ENCODE results near the gene IGBP1.

DNA sequence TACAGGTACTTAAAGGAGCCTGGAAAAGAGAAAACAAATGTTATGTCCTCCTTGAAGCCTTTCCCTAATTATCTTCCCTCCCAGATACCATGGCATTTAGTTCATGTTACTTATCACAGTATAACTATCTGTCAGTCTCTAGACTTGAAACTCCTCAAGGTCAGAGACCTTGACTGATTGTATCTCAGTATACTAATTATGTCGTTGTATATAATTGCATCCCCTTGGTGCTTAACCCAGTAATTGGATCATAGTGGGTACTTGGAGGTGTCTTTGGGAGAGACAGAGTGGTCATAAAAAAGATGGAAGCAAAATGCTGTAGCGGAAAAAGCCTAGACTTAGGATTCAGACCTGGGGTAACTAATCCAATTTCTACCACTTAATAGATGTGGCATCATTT, 8.1 kb downstream of the IGBP1 start:
- TF ChIP-seq TAF1 (IDR thresholded peaks at IDR 0.05; ENCODE audit: borderline replicate concordance, insufficient read depth, low read length), result no peak
- TF ChIP-seq, protein P1, sequence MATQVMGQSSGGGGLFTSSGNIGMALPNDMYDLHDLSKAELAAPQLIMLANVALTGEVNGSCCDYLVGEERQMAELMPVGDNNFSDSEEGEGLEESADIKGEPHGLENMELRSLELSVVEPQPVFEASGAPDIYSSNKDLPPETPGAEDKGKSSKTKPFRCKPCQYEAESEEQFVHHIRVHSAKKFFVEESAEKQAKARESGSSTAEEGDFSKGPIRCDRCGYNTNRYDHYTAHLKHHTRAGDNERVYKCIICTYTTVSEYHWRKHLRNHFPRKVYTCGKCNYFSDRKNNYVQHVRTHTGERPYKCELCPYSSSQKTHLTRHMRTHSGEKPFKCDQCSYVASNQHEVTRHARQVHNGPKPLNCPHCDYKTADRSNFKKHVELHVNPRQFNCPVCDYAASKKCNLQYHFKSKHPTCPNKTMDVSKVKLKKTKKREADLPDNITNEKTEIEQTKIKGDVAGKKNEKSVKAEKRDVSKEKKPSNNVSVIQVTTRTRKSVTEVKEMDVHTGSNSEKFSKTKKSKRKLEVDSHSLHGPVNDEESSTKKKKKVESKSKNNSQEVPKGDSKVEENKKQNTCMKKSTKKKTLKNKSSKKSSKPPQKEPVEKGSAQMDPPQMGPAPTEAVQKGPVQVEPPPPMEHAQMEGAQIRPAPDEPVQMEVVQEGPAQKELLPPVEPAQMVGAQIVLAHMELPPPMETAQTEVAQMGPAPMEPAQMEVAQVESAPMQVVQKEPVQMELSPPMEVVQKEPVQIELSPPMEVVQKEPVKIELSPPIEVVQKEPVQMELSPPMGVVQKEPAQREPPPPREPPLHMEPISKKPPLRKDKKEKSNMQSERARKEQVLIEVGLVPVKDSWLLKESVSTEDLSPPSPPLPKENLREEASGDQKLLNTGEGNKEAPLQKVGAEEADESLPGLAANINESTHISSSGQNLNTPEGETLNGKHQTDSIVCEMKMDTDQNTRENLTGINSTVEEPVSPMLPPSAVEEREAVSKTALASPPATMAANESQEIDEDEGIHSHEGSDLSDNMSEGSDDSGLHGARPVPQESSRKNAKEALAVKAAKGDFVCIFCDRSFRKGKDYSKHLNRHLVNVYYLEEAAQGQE (IDR thresholded peaks at IDR 0.05; ENCODE audit: insufficient read depth in 1 of 2, low read depth in 2 of 2, low read length in 2 of 2), result no peak
- TF ChIP-seq SIN3A (IDR thresholded peaks at IDR 0.05; ENCODE audit: borderline replicate concordance, insufficient read depth, low read length), result no peak
